Neural crest cell (in vitro differentiated cells): ENCODE data around the gene SP3. TPM values are rescaled to one million over a fixed set of nuclear protein-coding genes. Genes with fewer than 3 reads are reported as not detected.

Source experiments
- DNase-seq: peaks from one replicate; pipeline ENCODE4 v3.0.0; 2021; ENCODE audit warnings: low read depth, mixed read lengths, low spot score
- H3K27ac Mint-ChIP-seq: one replicate; pipeline ENCODE4 v1.8.0; 2021; ENCODE audit warnings: mild to moderate bottlenecking, mixed read lengths; ENCODE audit not compliant: unreplicated experiment
- H3K27me3 Mint-ChIP-seq: 2 replicates; pipeline ENCODE4 v1.8.0; 2021; ENCODE audit warnings: low read depth, mild to moderate bottlenecking, mixed read lengths
- H3K36me3 Mint-ChIP-seq: 2 replicates; pipeline ENCODE4 v1.8.0; 2021; ENCODE audit warnings: low read depth, mild to moderate bottlenecking, mixed read lengths
- H3K4me1 Mint-ChIP-seq: 2 replicates; pipeline ENCODE4 v1.8.0; 2021; ENCODE audit warnings: mixed read lengths
- H3K4me3 Mint-ChIP-seq: one replicate; pipeline ENCODE4 v1.8.0; 2021; ENCODE audit warnings: mild to moderate bottlenecking, mixed read lengths
- H3K9me3 Mint-ChIP-seq: 2 replicates; pipeline ENCODE4 v1.8.0; 2021; ENCODE audit warnings: mixed read lengths
- total RNA-seq: library from RNA; stranded (reverse); gene quantifications from 2 replicates; pipeline ENCODE4 v1.2.1, GENCODE V29; 2021
- TF ChIP-seq, protein P1 (sequence below): fragments of 200-600 bp; sonication (generic); conservative IDR thresholded peaks from 2 replicates; pipeline ENCODE4 v1.5.0; 2021; ENCODE audit warnings: antibody characterized with exemption, mild to moderate bottlenecking

SP3 gene
- total RNA-seq, 1 donor from 2014 or later: 105 TPM

DNA sequence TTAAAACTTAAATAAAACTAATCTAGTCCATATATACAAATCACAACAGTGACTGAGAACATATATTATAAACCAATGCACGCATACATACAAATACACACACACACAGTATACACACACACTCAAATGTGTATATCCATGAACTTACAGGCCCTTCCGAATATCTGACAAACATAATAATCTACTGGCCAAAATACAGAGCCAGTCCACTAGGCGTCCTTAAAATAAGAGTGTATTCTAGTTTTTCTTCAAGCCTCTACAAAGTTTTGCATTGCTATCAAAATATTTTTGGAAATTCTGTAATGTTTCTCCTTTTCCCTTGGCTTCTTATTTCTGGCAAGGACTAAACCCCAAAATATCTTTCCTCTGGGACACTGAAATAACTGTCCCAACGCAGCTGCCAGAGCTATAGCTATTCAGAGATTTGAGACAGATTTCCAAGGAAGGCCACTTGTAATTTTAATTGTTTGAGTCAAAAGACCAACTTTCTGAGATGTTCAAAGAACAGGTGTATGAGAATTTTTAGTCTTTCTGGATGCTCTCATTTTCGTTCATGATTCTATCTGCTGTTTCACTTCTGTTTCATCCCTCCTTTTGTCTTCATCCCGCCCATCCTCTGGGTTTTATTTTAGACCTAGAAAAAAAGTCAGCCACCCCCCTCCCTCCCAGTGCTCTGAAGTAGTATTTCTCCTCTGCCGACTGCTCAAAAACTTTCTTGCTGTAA, 24.1 kb upstream of the SP3 start:
- no peak for DNase-seq
- Mint-ChIP-seq H3K4me3 (no peak overlapping the region), H3K27me3 (no peaks in the 10 kb centered on the region), H3K27ac (no peak overlapping the region), H3K9me3 (no peaks in the 10 kb centered on the region), H3K36me3 (no peaks in the 10 kb centered on the region), H3K4me1 (no peaks in the 10 kb centered on the region)
- TF ChIP-seq, protein P1, sequence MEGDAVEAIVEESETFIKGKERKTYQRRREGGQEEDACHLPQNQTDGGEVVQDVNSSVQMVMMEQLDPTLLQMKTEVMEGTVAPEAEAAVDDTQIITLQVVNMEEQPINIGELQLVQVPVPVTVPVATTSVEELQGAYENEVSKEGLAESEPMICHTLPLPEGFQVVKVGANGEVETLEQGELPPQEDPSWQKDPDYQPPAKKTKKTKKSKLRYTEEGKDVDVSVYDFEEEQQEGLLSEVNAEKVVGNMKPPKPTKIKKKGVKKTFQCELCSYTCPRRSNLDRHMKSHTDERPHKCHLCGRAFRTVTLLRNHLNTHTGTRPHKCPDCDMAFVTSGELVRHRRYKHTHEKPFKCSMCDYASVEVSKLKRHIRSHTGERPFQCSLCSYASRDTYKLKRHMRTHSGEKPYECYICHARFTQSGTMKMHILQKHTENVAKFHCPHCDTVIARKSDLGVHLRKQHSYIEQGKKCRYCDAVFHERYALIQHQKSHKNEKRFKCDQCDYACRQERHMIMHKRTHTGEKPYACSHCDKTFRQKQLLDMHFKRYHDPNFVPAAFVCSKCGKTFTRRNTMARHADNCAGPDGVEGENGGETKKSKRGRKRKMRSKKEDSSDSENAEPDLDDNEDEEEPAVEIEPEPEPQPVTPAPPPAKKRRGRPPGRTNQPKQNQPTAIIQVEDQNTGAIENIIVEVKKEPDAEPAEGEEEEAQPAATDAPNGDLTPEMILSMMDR: no peak

DNA sequence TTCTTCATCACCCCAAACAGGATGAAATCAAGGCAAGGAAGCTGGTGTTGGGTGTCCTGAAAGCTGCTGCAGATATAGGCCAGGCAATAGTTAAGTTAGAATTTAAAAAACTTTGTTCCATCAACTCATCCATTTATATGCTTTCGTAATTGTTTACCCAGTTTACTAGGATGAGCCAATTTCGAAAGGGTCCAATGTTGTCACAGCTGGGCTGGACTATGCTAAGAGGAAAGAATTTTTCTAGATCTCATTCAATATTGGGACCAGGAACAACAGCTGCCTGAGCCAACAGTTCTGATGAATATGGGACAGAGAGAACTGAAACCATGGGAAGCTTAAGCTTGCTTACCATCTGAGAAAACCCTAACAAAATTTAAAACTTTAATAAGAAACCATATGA, 21.6 kb upstream of the SP3 start:
- no peak overlapping the region for H3K27ac Mint-ChIP-seq
- H3K4me3 Mint-ChIP-seq: no peak overlapping the region
- H3K4me1 Mint-ChIP-seq: peaks cover 13% of the 10 kb centered on the region
- no peaks in the 10 kb centered on the region for H3K27me3 Mint-ChIP-seq
- H3K9me3 Mint-ChIP-seq: no peaks in the 10 kb centered on the region
- no peak for DNase-seq
- TF ChIP-seq, protein P1: no peak
- no peaks in the 10 kb centered on the region for H3K36me3 Mint-ChIP-seq

DNA sequence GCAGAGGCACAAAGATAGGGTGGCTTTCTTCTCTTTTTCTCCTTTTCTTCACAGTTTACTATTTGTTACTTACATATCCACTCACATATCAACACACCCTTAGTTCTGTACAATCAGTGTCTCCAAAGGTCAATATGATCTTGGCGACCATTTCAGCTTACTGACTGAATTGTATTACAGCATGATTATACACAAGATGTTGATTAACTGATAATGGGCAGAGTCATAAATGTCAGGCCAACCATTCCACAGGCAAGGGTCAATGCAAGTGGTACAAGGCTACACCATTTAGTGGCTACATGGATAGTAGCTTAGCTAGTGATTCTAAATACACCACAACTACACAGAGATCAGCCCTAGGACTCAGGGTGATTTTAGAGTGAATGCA, 20.4 kb upstream of the SP3 start:
- TF ChIP-seq, protein P1: no peak
- no peak for DNase-seq
- no peak overlapping the region for H3K27ac Mint-ChIP-seq
- no peak overlapping the region for H3K4me3 Mint-ChIP-seq
- peaks cover 13% of the 10 kb centered on the region for H3K4me1 Mint-ChIP-seq
- no peaks in the 10 kb centered on the region for H3K36me3 Mint-ChIP-seq
- H3K9me3 Mint-ChIP-seq: no peaks in the 10 kb centered on the region
- no peaks in the 10 kb centered on the region for H3K27me3 Mint-ChIP-seq

DNA sequence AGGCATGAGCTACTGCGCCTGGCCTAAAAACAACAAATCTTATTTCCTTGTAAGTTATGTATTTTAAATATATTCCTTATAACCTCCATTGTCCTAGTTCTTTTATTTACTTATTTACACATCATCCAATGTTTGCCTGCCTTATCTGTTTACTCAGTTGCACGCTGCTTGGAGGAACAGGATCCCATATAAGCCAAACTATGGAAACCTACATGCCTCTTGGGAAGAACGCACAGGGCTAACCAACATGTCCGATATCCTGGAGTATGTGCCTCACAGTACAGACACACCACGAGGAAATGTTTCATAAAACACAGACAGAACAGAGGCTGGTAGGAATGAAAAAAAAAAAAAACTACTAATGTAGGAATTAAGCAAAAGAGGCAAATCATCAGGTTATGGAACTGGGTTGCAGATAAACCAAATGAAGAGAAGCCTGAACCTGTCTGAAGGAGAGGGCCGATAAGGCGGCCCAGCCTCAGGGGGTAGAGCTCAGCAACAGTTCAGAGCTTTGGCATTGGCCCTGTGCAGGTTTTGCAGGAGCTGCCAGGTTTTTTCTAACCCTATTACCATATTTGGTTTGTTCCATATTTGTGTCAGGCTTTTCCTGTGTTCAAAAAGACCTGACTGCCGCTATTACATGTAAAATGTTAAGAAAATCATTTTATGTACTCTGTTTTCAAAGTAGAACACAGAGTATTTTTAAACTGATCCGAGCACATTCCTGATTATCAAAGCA, 19.9 kb upstream of the SP3 start:
- Mint-ChIP-seq H3K27me3 (no peaks in the 10 kb centered on the region), H3K36me3 (no peaks in the 10 kb centered on the region), H3K4me1 (peaks cover 13% of the 10 kb centered on the region), H3K4me3 (no peak overlapping the region), H3K9me3 (no peaks in the 10 kb centered on the region), H3K27ac (no peak overlapping the region)
- DNase-seq: no peak
- TF ChIP-seq, protein P1: no peak

GRCh38 chr2:173983391-173983871, 18.3 kb upstream of the SP3 start:
- Mint-ChIP-seq H3K9me3 (no peaks in the 10 kb centered on the region), H3K27me3 (no peaks in the 10 kb centered on the region), H3K4me1 (peaks cover 13% of the 10 kb centered on the region), H3K36me3 (no peaks in the 10 kb centered on the region), H3K27ac (no peak overlapping the region), H3K4me3 (no peak overlapping the region)
- TF ChIP-seq, protein P1: no peak
- DNase-seq: no peak
